H9 (cell line): ENCODE measurements around the gene PLA2G2F. TPM values are rescaled to one million over a fixed set of nuclear protein-coding genes. Genes with fewer than 3 reads are reported as not detected.
A peak's percentile ranks its signal among the peaks of the same experiment; 100 is the strongest.

Experiments used
- DNase-seq: peaks from one replicate; pipeline ENCODE4 v3.0.0-alpha.2; 2017
- H2AFZ ChIP-seq: one replicate; pipeline ENCODE4 v1.6.1; 2013; ENCODE audit warnings: mild to moderate bottlenecking, low read length, control low read depth, moderate library complexity
- H2AK5ac ChIP-seq: 2 replicates; pipeline ENCODE4 v1.6.1; 2013; ENCODE audit warnings: low read length, control low read depth, mixed read lengths; ENCODE audit not compliant: insufficient read length
- H2BK120ac ChIP-seq: one replicate; pipeline ENCODE4 v1.6.1; 2013; ENCODE audit warnings: low read depth, mild to moderate bottlenecking, low read length, control low read depth, inconsistent platforms; ENCODE audit not compliant: poor library complexity, severe bottlenecking
- H2BK12ac ChIP-seq: 2 replicates; pipeline ENCODE4 v1.6.1; 2013; ENCODE audit warnings: low read length, control low read depth, mixed read lengths, low read depth; ENCODE audit not compliant: insufficient read length
- H2BK15ac ChIP-seq: 2 replicates; pipeline ENCODE4 v1.6.1; 2013; ENCODE audit warnings: low read depth, low read length, control low read depth
- H2BK20ac ChIP-seq: one replicate; pipeline ENCODE4 v1.6.1; 2013; ENCODE audit warnings: low read depth, mild to moderate bottlenecking, low read length, control low read depth, inconsistent platforms; ENCODE audit not compliant: poor library complexity, severe bottlenecking
- H2BK5ac ChIP-seq: 2 replicates; pipeline ENCODE4 v1.6.1; 2013; ENCODE audit warnings: low read length, control low read depth, mixed read lengths; ENCODE audit not compliant: insufficient read length
- H3K14ac ChIP-seq: 2 replicates; pipeline ENCODE4 v1.6.1; 2013; ENCODE audit warnings: low read length, control low read depth; ENCODE audit not compliant: insufficient read depth
- H3K18ac ChIP-seq: 2 replicates; pipeline ENCODE4 v1.6.1; 2013; ENCODE audit warnings: low read depth, mild to moderate bottlenecking, mixed read lengths, low read length, control low read depth; ENCODE audit not compliant: insufficient read length
- H3K23ac ChIP-seq: 2 replicates; pipeline ENCODE4 v1.6.1; 2013; ENCODE audit warnings: low read length, control low read depth, mixed read lengths, low read depth; ENCODE audit not compliant: insufficient read length
- H3K23me2 ChIP-seq: 2 replicates; pipeline ENCODE4 v1.6.1; 2013; ENCODE audit warnings: low read depth, mild to moderate bottlenecking, mixed read lengths, low read length, control low read depth; ENCODE audit not compliant: insufficient read length, poor library complexity, severe bottlenecking
- H3K27ac ChIP-seq: 2 replicates; pipeline ENCODE4 v1.5.1; 2013; ENCODE audit warnings: low read length, control low read depth, mixed read lengths, low read depth; ENCODE audit not compliant: insufficient read length
- H3K27me3 ChIP-seq: 2 replicates; pipeline ENCODE4 v1.6.1; 2013; ENCODE audit warnings: low read length, control low read depth, inconsistent platforms; ENCODE audit not compliant: insufficient read depth
- H3K4ac ChIP-seq: 2 replicates; pipeline ENCODE4 v1.6.1; 2013; ENCODE audit warnings: low read depth, mild to moderate bottlenecking, control low read depth, inconsistent platforms, low read length, moderate library complexity
- H3K4me1 ChIP-seq: 2 replicates; pipeline ENCODE4 v1.6.1; 2013; ENCODE audit warnings: low read length, control low read depth, inconsistent platforms; ENCODE audit not compliant: insufficient read depth
- H3K4me2 ChIP-seq: 2 replicates; pipeline ENCODE4 v1.6.1; 2013; ENCODE audit warnings: low read length, control low read depth, mixed read lengths; ENCODE audit not compliant: insufficient read length, insufficient read depth
- H3K56ac ChIP-seq: 2 replicates; pipeline ENCODE4 v1.6.1; 2013; ENCODE audit warnings: low read depth, mild to moderate bottlenecking, mixed read lengths, low read length, control low read depth; ENCODE audit not compliant: insufficient read length
- H3K79me1 ChIP-seq: 2 replicates; pipeline ENCODE4 v1.6.1; 2013; ENCODE audit warnings: low read depth, mild to moderate bottlenecking, moderate library complexity, low read length, control low read depth, inconsistent platforms; ENCODE audit not compliant: insufficient read depth, poor library complexity, severe bottlenecking
- H3K79me2 ChIP-seq: 2 replicates; pipeline ENCODE4 v1.6.1; 2013; ENCODE audit warnings: low read length, control low read depth, inconsistent platforms; ENCODE audit not compliant: insufficient read depth
- H3K9ac ChIP-seq: 2 replicates; pipeline ENCODE4 v1.6.1; 2013; ENCODE audit warnings: low read length, control low read depth, mixed read lengths; ENCODE audit not compliant: insufficient read length; ENCODE audit errors: extremely low read depth
- H3K9me3 ChIP-seq: one replicate; pipeline ENCODE4 v1.6.1; 2013; ENCODE audit warnings: low read depth, low read length, inconsistent platforms; ENCODE audit not compliant: control insufficient read depth
- H3T11ph ChIP-seq: one replicate; pipeline ENCODE4 v1.6.1; 2013; ENCODE audit warnings: mild to moderate bottlenecking, low read length, control low read depth, inconsistent platforms
- H4K20me1 ChIP-seq: one replicate; pipeline ENCODE4 v1.6.1; 2013; ENCODE audit not compliant: control insufficient read depth, insufficient read length, insufficient read depth
- H4K5ac ChIP-seq: 2 replicates; pipeline ENCODE4 v1.6.1; 2013; ENCODE audit warnings: low read depth, mild to moderate bottlenecking, mixed read lengths, low read length, control low read depth; ENCODE audit not compliant: insufficient read length
- H4K8ac ChIP-seq: replicated peaks from 2 replicates; pipeline ENCODE4 v1.6.1; 2013; ENCODE audit warnings: low read length, control low read depth, mixed read lengths, low read depth; ENCODE audit not compliant: insufficient read length
- H4K91ac ChIP-seq: 2 replicates; pipeline ENCODE4 v1.6.1; 2013; ENCODE audit warnings: low read depth, mild to moderate bottlenecking, moderate library complexity, mixed read lengths, low read length, control low read depth; ENCODE audit not compliant: insufficient read length
- H3K27ac Mint-ChIP-seq, 3 experiments: 2 replicates in 2 of 3; 3 replicates in 1 of 3; pipeline ENCODE4 v1.8.0; 2020 to 2021; ENCODE audit warnings: mixed read lengths in 3 of 3, mild to moderate bottlenecking in 1 of 3, moderate library complexity in 1 of 3
- H3K27me3 Mint-ChIP-seq: 2 replicates; pipeline ENCODE4 v1.8.0; 2021; ENCODE audit warnings: low read depth, mild to moderate bottlenecking, moderate library complexity, mixed read lengths
- H3K36me3 Mint-ChIP-seq, 3 experiments: 2 replicates in 2 of 3; 3 replicates in 1 of 3; pipeline ENCODE4 v1.8.0; 2020 to 2021; ENCODE audit warnings: low read depth in 3 of 3, mixed read lengths in 3 of 3; ENCODE audit not compliant: insufficient read depth in 1 of 3
- H3K4me1 Mint-ChIP-seq, 2 experiments: 2 replicates each; pipeline ENCODE4 v1.8.0; 2020; ENCODE audit warnings: mixed read lengths in 2 of 2
- H3K4me3 Mint-ChIP-seq, 2 experiments: 2 replicates in 1 of 2; 3 replicates in 1 of 2; pipeline ENCODE4 v1.8.0; 2020 to 2021; ENCODE audit warnings: mild to moderate bottlenecking in 2 of 2, mixed read lengths in 2 of 2, moderate library complexity in 1 of 2
- H3K9me3 Mint-ChIP-seq, 2 experiments: 2 replicates in 1 of 2; 3 replicates in 1 of 2; pipeline ENCODE4 v1.8.0; 2020; ENCODE audit warnings: mild to moderate bottlenecking in 2 of 2, mixed read lengths in 2 of 2, moderate library complexity in 1 of 2
- CTCF ChIP-seq: fragments of 200-600 bp; sonication (generic); conservative IDR thresholded peaks from 3 replicates; pipeline ENCODE4 v1.8.0; 2021; ENCODE audit warnings: antibody characterized with exemption, mild to moderate bottlenecking
- WGBS: extraction: QIAGEN DNeasy Blood & Tissue Kit; methylation state at CpG from one replicate; pipeline ENCODE4 v1.1.7; 2013; ENCODE audit warnings: missing lambda C conversion rate, low lambda C conversion rate, mixed read lengths; ENCODE audit not compliant: insufficient read length; ENCODE audit errors: extremely low coverage; 5-methylcytosine and 5-hydroxymethylcytosine counted together
- total RNA-seq: library from RNA; stranded (reverse); gene quantifications from 2 replicates; pipeline ENCODE4 v1.2.1, GENCODE V29; 2021

Gene PLA2G2F
- total RNA-seq, 1 experiment from 2014 or later = not detected

GRCh38 chr1:20108366-20109123 lies 30.6 kb upstream of the PLA2G2F start:
- Mint-ChIP-seq H3K27ac (peak overlapping the region in 1 of 3 experiments; percentile 23; a peak in 1 of 7 replicates), H3K4me1 (peaks cover 11 to 12% of the 10 kb centered on the region in 2 experiments)

More at GRCh38 chr1:20108366-20109123, 30.6 kb upstream of the PLA2G2F start:
- Histone ChIP-seq H2BK5ac (no peak overlapping the region), H2BK12ac (no peak overlapping the region), H2AK5ac (no peak overlapping the region), H3K14ac (no peak overlapping the region), H3K79me2 (no peaks in the 10 kb centered on the region), H2BK20ac (no peak overlapping the region), H3K79me1 (no peaks in the 10 kb centered on the region), H3K9me3 (no peaks in the 10 kb centered on the region), H2BK15ac (no peak overlapping the region), H3K4me1 (peaks cover 2% of the 10 kb centered on the region; the same call in 1 of the 2 replicates), H3K56ac (no peak overlapping the region), H4K8ac (no peak overlapping the region), H2AFZ (no peak overlapping the region), H3T11ph (no peak overlapping the region), H4K20me1 (no peaks in the 10 kb centered on the region), H4K5ac (no peak overlapping the region), H3K23ac (no peak overlapping the region), H3K4me2 (no peak overlapping the region), H3K27me3 (no peaks in the 10 kb centered on the region), H4K91ac (no peak overlapping the region), H3K18ac (no peak overlapping the region), H2BK120ac (no peak overlapping the region), H3K27ac (no peak overlapping the region), H3K4ac (no peak overlapping the region), H3K23me2 (peaks cover 4% of the 10 kb centered on the region), H3K9ac (no peak overlapping the region)
- no CpG with 5 or more reads among the region's 5 CpGs for WGBS
- Mint-ChIP-seq H3K27me3 (peaks cover 6% of the 10 kb centered on the region; the same call in 1 of the 2 replicates), H3K9me3 (peaks cover 8 to 14% of the 10 kb centered on the region in 2 experiments), H3K4me3 (no peak overlapping the region), H3K36me3 (peaks cover 0 to 1% (median 0%) of the 10 kb centered on the region in 3 experiments; a peak in 1 of 7 replicates)
- DNase-seq = no peak
- TF ChIP-seq CTCF = no peak
